ENCODE data around the gene KIAA1217. TPM values are rescaled to one million over a fixed set of nuclear protein-coding genes. Genes with fewer than 3 reads are reported as not detected.

Gene KIAA1217
- total and polyA plus RNA-seq, 2 of the 8 experiments (the other 6 are each of a cell fraction or from before 2014, with no cell fraction given) = 4.5 to 15.6 TPM

DNA sequence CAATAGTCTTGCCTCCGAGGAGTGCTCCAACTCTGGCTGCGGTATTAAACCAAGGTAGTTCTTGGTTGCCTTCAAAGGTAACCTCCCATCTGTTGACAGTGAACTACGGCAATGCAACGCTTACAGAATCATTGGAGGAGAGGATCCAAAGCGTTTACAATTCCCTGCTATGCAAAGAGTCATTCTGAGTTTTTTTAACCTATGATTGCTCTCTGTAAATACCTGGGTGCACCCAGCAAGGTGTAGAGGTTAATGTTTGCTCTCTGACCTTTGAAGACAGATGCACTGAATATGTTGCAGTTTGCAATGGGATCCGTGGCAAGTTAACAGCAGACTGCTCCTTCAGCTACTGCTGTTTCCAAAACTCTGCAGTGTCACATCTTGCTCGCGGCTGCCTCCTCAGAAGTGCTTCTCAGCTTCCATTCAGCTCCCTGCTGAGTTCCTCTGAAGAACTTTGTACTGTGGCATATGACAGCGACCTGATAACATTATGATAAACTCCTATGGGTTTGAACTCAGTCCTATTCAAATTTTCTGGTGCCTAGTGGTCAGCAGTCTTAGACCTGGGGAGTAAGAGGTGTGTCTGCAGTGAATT lies 29.0 kb downstream of the KIAA1217 start:
- peak overlapping the region; percentile 49 to 63; a peak in 3 of 4 replicates for H3K4me2 ChIP-seq (ENCODE audit: insufficient read depth in 1 of 2, low read depth in 2 of 2, low read length in 2 of 2)
- H2AFZ ChIP-seq (ENCODE audit: low read length) = no peak overlapping the region
- DNase-seq (ENCODE audit: low read depth in 1 of 2, low spot score in 2 of 2) = no peak
- H3K27me3 ChIP-seq (replicated peaks in 1 of 4; ENCODE audit: control insufficient read depth in 3 of 4, extremely low read depth in 1 of 4, insufficient read depth in 3 of 4, low read length in 3 of 4) = no peaks in the 10 kb centered on the region
- no peaks in the 10 kb centered on the region for H3K79me2 ChIP-seq (ENCODE audit: control insufficient read depth in 1 of 2, insufficient read depth in 2 of 2, low read length in 2 of 2)
- FAIRE-seq = peak; percentile 39
- no peak overlapping the region for H4K91ac ChIP-seq (replicated peaks; ENCODE audit: insufficient read length, low read length)
- H2BK5ac ChIP-seq (ENCODE audit: low read depth, low read length) = no peak overlapping the region
- H3K4ac ChIP-seq (replicated peaks; ENCODE audit: insufficient read length, low read depth, low read length) = no peak overlapping the region
- no peak overlapping the region for H2BK12ac ChIP-seq (ENCODE audit: low read depth, low read length)
- no peaks in the 10 kb centered on the region for H3K9me3 ChIP-seq (ENCODE audit: insufficient read depth in 2 of 2, low read depth in 1 of 2, low read length in 1 of 2)
- H4K20me1 ChIP-seq (replicated peaks in 1 of 2; ENCODE audit: control insufficient read depth in 1 of 2, insufficient read depth in 2 of 2, low read length in 2 of 2) = peaks cover 0 to 1% of the 10 kb centered on the region in 2 experiments
- H3K36me3 ChIP-seq (ENCODE audit: control insufficient read depth in 2 of 4, insufficient read depth in 4 of 4, low read length in 3 of 4) = no peaks in the 10 kb centered on the region
- H3K4me3 ChIP-seq (ENCODE audit: extremely low read depth in 1 of 4, insufficient read depth in 2 of 4, low read depth in 3 of 4, low read length in 4 of 4) = peak overlapping the region in 1 of 4 experiments; percentile 1; a peak in 1 of 8 replicates
- H2BK120ac ChIP-seq (replicated peaks; ENCODE audit: low read depth, low read length) = no peak overlapping the region
- H4K5ac ChIP-seq (ENCODE audit: insufficient read length, low read depth, low read length) = no peak overlapping the region
- H2AK5ac ChIP-seq (ENCODE audit: low read depth, low read length) = no peak overlapping the region
- TF ChIP-seq CHD2 (IDR thresholded peaks at IDR 0.05; ENCODE audit: low read length) (no peak), POLR2A (IDR thresholded peaks at IDR 0.05; ENCODE audit: control extremely low read depth in 1 of 2, low read depth in 2 of 2, low read length in 2 of 2) (peak in 1 of 2 experiments; percentile 29; a peak in 1 of 3 replicates), KDM4A (IDR thresholded peaks at IDR 0.05; ENCODE audit: low read depth, low read length, severe bottlenecking) (no peak), POLR2AphosphoS5 (IDR thresholded peaks at IDR 0.05; ENCODE audit: low read depth, low read length) (no peak), RAD21 (IDR thresholded peaks at IDR 0.05 in 1 of 2, conservative IDR thresholded peaks at IDR 0.05 in 1 of 2; ENCODE audit: low read depth in 2 of 2, low read length in 2 of 2) (no peak)
- 71% methylated on average over 9 of the region's 9 CpGs; no CpG with 5 or more reads in 1 of the 2 experiments for WGBS, 2 experiments (ENCODE audit: extremely low coverage in 1 of 2, insufficient coverage in 1 of 2, insufficient read length in 1 of 2, insufficient replicate concordance in 2 of 2, low coverage in 1 of 2, low lambda C conversion rate in 2 of 2, missing lambda C conversion rate in 1 of 2)
- no peak overlapping the region for H4K8ac ChIP-seq (ENCODE audit: extremely low read depth, insufficient read depth, low read length)
- H3K56ac ChIP-seq (replicated peaks; ENCODE audit: insufficient read length, low read depth, low read length) = no peak overlapping the region
- no peak overlapping the region for H3K23ac ChIP-seq (ENCODE audit: insufficient read length)
- H3K79me1 ChIP-seq (ENCODE audit: low read depth, low read length) = peaks cover 2% of the 10 kb centered on the region; the same call in 1 of the 2 replicates
- ChIA-PET POLR2A (ENCODE audit: partially characterized antibody) (no interaction called here), CTCF (ENCODE audit: partially characterized antibody) (interaction anchor here (2.9 kb wide), 1 partner anchor 81 kb away, joined by 13 read pairs; no protein-coding TSS in a partner anchor)
- no peak overlapping the region for H3K14ac ChIP-seq (ENCODE audit: insufficient read length)
- H3K18ac ChIP-seq (ENCODE audit: extremely low read depth, low read length) = no peak overlapping the region
- no peak overlapping the region for H3K9ac ChIP-seq (replicated peaks in 1 of 4; ENCODE audit: extremely low read depth in 1 of 4, low read depth in 3 of 4, low read length in 3 of 4)
- H3K23me2 ChIP-seq (ENCODE audit: low read depth, low read length) = no peaks in the 10 kb centered on the region; the same call in 1 of the 2 replicates
- no peak overlapping the region for H2BK20ac ChIP-seq (ENCODE audit: low read length)
- H3K27ac ChIP-seq (ENCODE audit: low read depth, low read length) = no peak overlapping the region
- H3K4me1 ChIP-seq (replicated peaks in 1 of 4; ENCODE audit: control insufficient read depth in 3 of 4, insufficient read depth in 4 of 4, low read length in 3 of 4) = peaks cover 4 to 26% (median 11%) of the 10 kb centered on the region in 4 experiments; a peak in 6 of 7 replicates
- H2BK15ac ChIP-seq (ENCODE audit: low read length) = no peak overlapping the region

Measured in H1 (cell line).